ENCODE measurements around the gene CKB.
A peak's percentile ranks its signal among the peaks of the same experiment; 100 is the strongest.
"Not testable (repeated sequence)": the region's sequence is repeated elsewhere in the genome, so short reads cannot be mapped to it uniquely, and the experiment has no call there.

Gene CKB

GRCh38 chr14:103525430-103526246, 3.0 kb upstream of the CKB start:
- not testable (repeated sequence) for H3K27ac ChIP-seq (ENCODE audit: insufficient read depth, low read length, poor library complexity, severe bottlenecking); H3K36me3 ChIP-seq (ENCODE audit: control insufficient read depth, insufficient read depth, low read length); H3K4me3 ChIP-seq (ENCODE audit: insufficient read depth, low read depth, low read length, poor library complexity, severe bottlenecking); H3K27me3 ChIP-seq (replicated peaks; ENCODE audit: control insufficient read depth, insufficient read depth, low read length, poor library complexity, severe bottlenecking); DNase-seq; H3K9me3 ChIP-seq (ENCODE audit: control insufficient read depth, low read length)
- H3K4me1 ChIP-seq (ENCODE audit: control insufficient read depth, insufficient read depth, low read length, poor library complexity, severe bottlenecking), result peaks cover 33% of the 10 kb centered on the region

- no peak overlapping the region for H3K27ac ChIP-seq (ENCODE audit: insufficient read depth, low read length, poor library complexity, severe bottlenecking)
- no peak overlapping the region for H3K4me3 ChIP-seq (ENCODE audit: insufficient read depth, low read depth, low read length, poor library complexity, severe bottlenecking)
- peaks cover 28% of the 10 kb centered on the region for H3K4me1 ChIP-seq (ENCODE audit: control insufficient read depth, insufficient read depth, low read length, poor library complexity, severe bottlenecking)
- H3K36me3 ChIP-seq (ENCODE audit: control insufficient read depth, insufficient read depth, low read length), result no peaks in the 10 kb centered on the region
- peaks cover 3% of the 10 kb centered on the region for H3K27me3 ChIP-seq (replicated peaks; ENCODE audit: control insufficient read depth, insufficient read depth, low read length, poor library complexity, severe bottlenecking)
- no peaks in the 10 kb centered on the region for H3K9me3 ChIP-seq (ENCODE audit: control insufficient read depth, low read length)
- DNase-seq, result no peak
These were observed 1.6 kb upstream of the CKB start for GRCh38 chr14:103524002-103524935.

DNA sequence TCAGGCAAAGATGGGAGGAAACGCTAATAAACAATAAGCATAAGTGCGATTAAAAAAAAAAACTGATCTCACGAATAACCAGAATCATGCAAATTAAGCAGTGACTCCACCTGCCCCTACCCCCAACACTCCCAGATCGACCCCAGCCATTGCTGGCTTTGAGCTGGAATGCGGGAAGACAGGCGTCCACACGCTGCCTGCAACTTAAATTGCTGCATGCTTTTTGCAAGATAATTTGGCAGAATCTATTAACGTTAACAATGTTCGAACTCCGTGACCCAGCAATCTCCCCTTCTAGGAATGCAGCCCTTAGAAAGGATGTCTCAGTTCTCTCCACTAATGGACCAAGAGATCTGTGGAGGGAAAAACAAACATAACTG, 935 bp upstream of the CKB start:
- DNase-seq, result no peak
- Histone ChIP-seq H3K9me3 (ENCODE audit: control insufficient read depth, low read length) (no peaks in the 10 kb centered on the region), H3K27me3 (replicated peaks; ENCODE audit: control insufficient read depth, insufficient read depth, low read length, poor library complexity, severe bottlenecking) (peaks cover 3% of the 10 kb centered on the region), H3K4me1 (ENCODE audit: control insufficient read depth, insufficient read depth, low read length, poor library complexity, severe bottlenecking) (peaks cover 28% of the 10 kb centered on the region), H3K27ac (ENCODE audit: insufficient read depth, low read length, poor library complexity, severe bottlenecking) (no peak overlapping the region), H3K4me3 (ENCODE audit: insufficient read depth, low read depth, low read length, poor library complexity, severe bottlenecking) (no peak overlapping the region), H3K36me3 (ENCODE audit: control insufficient read depth, insufficient read depth, low read length) (no peaks in the 10 kb centered on the region)

DNA sequence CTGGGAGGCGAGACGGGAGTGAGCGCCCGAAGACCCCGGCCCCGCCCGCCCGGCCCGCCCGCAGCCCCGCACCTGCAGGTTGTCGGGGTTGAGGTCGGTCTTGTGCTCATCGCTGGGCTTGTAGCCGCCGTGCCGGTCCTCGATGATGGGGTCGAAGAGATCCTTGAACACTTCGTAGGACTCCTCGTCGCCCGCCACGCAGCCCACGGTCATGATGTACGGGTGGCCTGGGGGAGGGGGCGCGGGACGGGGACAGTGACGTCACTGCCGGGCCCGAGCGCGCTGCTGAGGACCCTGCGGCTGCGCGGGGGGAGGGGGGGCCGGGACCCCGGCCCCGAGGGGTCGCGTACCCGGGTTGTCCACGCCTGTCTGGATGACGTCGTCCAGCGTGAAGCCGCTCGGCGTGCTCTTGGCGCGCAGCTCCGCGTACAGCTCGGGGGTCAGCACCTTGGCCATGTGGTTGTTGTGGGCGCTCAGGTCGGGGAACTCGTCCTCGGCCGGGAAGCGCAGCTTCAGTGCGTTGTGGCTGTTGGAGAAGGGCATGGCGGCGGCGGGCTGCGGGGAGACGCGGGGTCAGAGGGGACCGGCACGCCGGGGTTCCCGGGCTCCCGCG, 573 bp downstream of the CKB start:
- Histone ChIP-seq H3K27ac (ENCODE audit: insufficient read depth, low read length, poor library complexity, severe bottlenecking) (no peak overlapping the region), H3K9me3 (ENCODE audit: control insufficient read depth, low read length) (no peaks in the 10 kb centered on the region), H3K36me3 (ENCODE audit: control insufficient read depth, insufficient read depth, low read length) (no peaks in the 10 kb centered on the region), H3K4me3 (ENCODE audit: insufficient read depth, low read depth, low read length, poor library complexity, severe bottlenecking) (peak overlapping the region; percentile 59), H3K27me3 (replicated peaks; ENCODE audit: control insufficient read depth, insufficient read depth, low read length, poor library complexity, severe bottlenecking) (peaks cover 3% of the 10 kb centered on the region), H3K4me1 (ENCODE audit: control insufficient read depth, insufficient read depth, low read length, poor library complexity, severe bottlenecking) (peaks cover 23% of the 10 kb centered on the region)
- DNase-seq, result no peak

DNA sequence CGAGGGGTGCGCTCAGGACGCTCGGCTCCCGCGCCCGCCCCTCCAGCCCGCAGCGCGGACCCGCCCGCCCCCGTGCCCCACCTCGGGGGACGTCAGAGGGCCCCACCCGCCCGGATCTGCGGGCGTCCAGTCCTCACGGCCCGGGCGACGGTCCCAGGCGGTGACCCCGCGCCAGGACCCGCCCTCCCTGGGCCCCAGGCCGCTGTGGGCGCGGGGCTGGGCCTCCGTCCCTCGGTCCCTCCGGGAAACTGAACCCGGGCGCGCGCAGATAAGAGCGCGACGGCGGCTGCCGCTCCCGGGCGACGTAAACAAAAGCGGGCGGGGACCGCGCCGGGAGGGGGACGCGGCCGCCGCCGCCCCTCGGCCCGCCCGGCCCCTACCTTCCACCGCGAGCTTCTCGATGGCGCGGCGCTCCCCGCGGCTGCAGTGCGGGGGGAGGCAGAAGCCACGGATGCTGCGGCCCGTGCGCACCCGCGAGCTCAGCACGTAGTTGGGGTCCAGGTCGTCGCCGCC, 1.1 kb downstream of the CKB start:
- peak overlapping the region; percentile 59 for H3K4me3 ChIP-seq (ENCODE audit: insufficient read depth, low read depth, low read length, poor library complexity, severe bottlenecking)
- peaks cover 3% of the 10 kb centered on the region for H3K27me3 ChIP-seq (replicated peaks; ENCODE audit: control insufficient read depth, insufficient read depth, low read length, poor library complexity, severe bottlenecking)
- no peaks in the 10 kb centered on the region for H3K36me3 ChIP-seq (ENCODE audit: control insufficient read depth, insufficient read depth, low read length)
- no peaks in the 10 kb centered on the region for H3K9me3 ChIP-seq (ENCODE audit: control insufficient read depth, low read length)
- no peak overlapping the region for H3K27ac ChIP-seq (ENCODE audit: insufficient read depth, low read length, poor library complexity, severe bottlenecking)
- no peak for DNase-seq
- peaks cover 23% of the 10 kb centered on the region for H3K4me1 ChIP-seq (ENCODE audit: control insufficient read depth, insufficient read depth, low read length, poor library complexity, severe bottlenecking)

GRCh38 chr14:103520657-103521437, 1.8 kb downstream of the CKB start:
- Histone ChIP-seq H3K27me3 (replicated peaks; ENCODE audit: control insufficient read depth, insufficient read depth, low read length, poor library complexity, severe bottlenecking) (peaks cover 3% of the 10 kb centered on the region), H3K36me3 (ENCODE audit: control insufficient read depth, insufficient read depth, low read length) (no peaks in the 10 kb centered on the region), H3K9me3 (ENCODE audit: control insufficient read depth, low read length) (no peaks in the 10 kb centered on the region), H3K4me3 (ENCODE audit: insufficient read depth, low read depth, low read length, poor library complexity, severe bottlenecking) (peak overlapping the region; percentile 59), H3K4me1 (ENCODE audit: control insufficient read depth, insufficient read depth, low read length, poor library complexity, severe bottlenecking) (peaks cover 23% of the 10 kb centered on the region), H3K27ac (ENCODE audit: insufficient read depth, low read length, poor library complexity, severe bottlenecking) (no peak overlapping the region)
- peak; percentile 42 to 64 (median 63) for DNase-seq

- H3K36me3 ChIP-seq (ENCODE audit: control insufficient read depth, insufficient read depth, low read length), result no peaks in the 10 kb centered on the region
- no peaks in the 10 kb centered on the region for H3K9me3 ChIP-seq (ENCODE audit: control insufficient read depth, low read length)
- H3K27ac ChIP-seq (ENCODE audit: insufficient read depth, low read length, poor library complexity, severe bottlenecking), result no peak overlapping the region
- peaks cover 23% of the 10 kb centered on the region for H3K4me1 ChIP-seq (ENCODE audit: control insufficient read depth, insufficient read depth, low read length, poor library complexity, severe bottlenecking)
- H3K4me3 ChIP-seq (ENCODE audit: insufficient read depth, low read depth, low read length, poor library complexity, severe bottlenecking), result peak overlapping the region; percentile 59
- DNase-seq, result no peak
- H3K27me3 ChIP-seq (replicated peaks; ENCODE audit: control insufficient read depth, insufficient read depth, low read length, poor library complexity, severe bottlenecking), result peaks cover 3% of the 10 kb centered on the region
These were observed 2.4 kb downstream of the CKB start for GRCh38 chr14:103520269-103520656.

DNA sequence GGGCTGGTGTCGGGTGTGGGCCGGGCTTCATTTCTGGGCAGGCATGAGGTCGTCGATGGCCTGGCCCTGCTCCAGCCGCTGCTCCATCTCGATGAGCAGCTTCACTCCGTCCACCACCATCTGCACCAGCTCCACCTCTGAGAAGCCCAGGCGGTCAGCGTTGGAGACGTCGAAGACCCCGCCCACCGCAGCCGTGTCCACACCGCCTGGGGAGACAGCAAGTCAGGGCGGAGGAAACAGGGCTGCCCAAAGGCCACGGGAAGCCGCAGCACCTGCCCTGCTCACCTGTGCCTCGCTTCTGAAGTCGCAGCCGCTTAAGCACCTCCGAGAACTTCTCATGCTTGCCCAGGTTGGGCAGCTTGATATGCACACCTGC, 2.8 kb downstream of the CKB start:
- DNase-seq, result no peak
- H3K4me1 ChIP-seq (ENCODE audit: control insufficient read depth, insufficient read depth, low read length, poor library complexity, severe bottlenecking), result peaks cover 23% of the 10 kb centered on the region
- no peaks in the 10 kb centered on the region for H3K36me3 ChIP-seq (ENCODE audit: control insufficient read depth, insufficient read depth, low read length)
- no peak overlapping the region for H3K4me3 ChIP-seq (ENCODE audit: insufficient read depth, low read depth, low read length, poor library complexity, severe bottlenecking)
- H3K27ac ChIP-seq (ENCODE audit: insufficient read depth, low read length, poor library complexity, severe bottlenecking), result no peak overlapping the region
- H3K9me3 ChIP-seq (ENCODE audit: control insufficient read depth, low read length), result no peaks in the 10 kb centered on the region
- H3K27me3 ChIP-seq (replicated peaks; ENCODE audit: control insufficient read depth, insufficient read depth, low read length, poor library complexity, severe bottlenecking), result peaks cover 3% of the 10 kb centered on the region

GRCh38 chr14:103519043-103519836, 3.4 kb downstream of the CKB start:
- Histone ChIP-seq H3K4me1 (ENCODE audit: control insufficient read depth, insufficient read depth, low read length, poor library complexity, severe bottlenecking) (peaks cover 23% of the 10 kb centered on the region), H3K9me3 (ENCODE audit: control insufficient read depth, low read length) (no peaks in the 10 kb centered on the region), H3K4me3 (ENCODE audit: insufficient read depth, low read depth, low read length, poor library complexity, severe bottlenecking) (no peak overlapping the region), H3K36me3 (ENCODE audit: control insufficient read depth, insufficient read depth, low read length) (no peaks in the 10 kb centered on the region), H3K27me3 (replicated peaks; ENCODE audit: control insufficient read depth, insufficient read depth, low read length, poor library complexity, severe bottlenecking) (peaks cover 3% of the 10 kb centered on the region), H3K27ac (ENCODE audit: insufficient read depth, low read length, poor library complexity, severe bottlenecking) (no peak overlapping the region)
- no peak for DNase-seq
